Measurements from ENCODE around the gene FZD1.

FZD1 gene

GRCh38 chr7:91270372-91270771, 6.1 kb downstream of the FZD1 start:
- CTCF ChIA-PET = no interaction called here
- DNase-seq (ENCODE audit: extremely low spot score) = no peak
- no peak for TF ChIP-seq CTCF (IDR thresholded peaks at IDR 0.05; ENCODE audit: control extremely low read depth, extremely low read depth, low read depth, missing control alignments)
- POLR2A ChIA-PET = no interaction called here

- ChIA-PET POLR2A (no interaction called here), CTCF (interaction anchor here (1.2 to 1.4 kb wide), 2 partner anchors 10 to 11 kb away, joined by 3 to 8 read pairs; no protein-coding TSS in a partner anchor)
- no peak for DNase-seq (ENCODE audit: extremely low spot score)
- TF ChIP-seq CTCF (IDR thresholded peaks at IDR 0.05; ENCODE audit: control extremely low read depth, extremely low read depth, low read depth, missing control alignments) = no peak
These were observed 12.7 kb downstream of the FZD1 start for GRCh38 chr7:91276909-91277308.

- no peak for DNase-seq (ENCODE audit: extremely low spot score)
- TF ChIP-seq CTCF (IDR thresholded peaks at IDR 0.05; ENCODE audit: control extremely low read depth, extremely low read depth, low read depth, missing control alignments) = no peak
- ChIA-PET POLR2A (no interaction called here), CTCF (interaction anchor here (1.2 to 1.6 kb wide), 3 partner anchors 8 to 21 kb away, joined by 3 read pairs; no protein-coding TSS in a partner anchor)
These were observed 16.0 kb downstream of the FZD1 start for GRCh38 chr7:91280185-91280584.

- TF ChIP-seq CTCF (IDR thresholded peaks at IDR 0.05; ENCODE audit: control extremely low read depth, extremely low read depth, low read depth, missing control alignments) = no peak
- POLR2A ChIA-PET = no interaction called here
- CTCF ChIA-PET = interaction anchor here (1.2 to 1.6 kb wide), 3 partner anchors 7 to 21 kb away, joined by 3 read pairs; no protein-coding TSS in a partner anchor
- DNase-seq (ENCODE audit: extremely low spot score) = no peak
These were observed 16.4 kb downstream of the FZD1 start for GRCh38 chr7:91280604-91281003.

GRCh38 chr7:91285696-91286355, 21.6 kb downstream of the FZD1 start:
- CTCF ChIA-PET = no interaction called here
- no peak for TF ChIP-seq CTCF (IDR thresholded peaks at IDR 0.05; ENCODE audit: control extremely low read depth, extremely low read depth, low read depth, missing control alignments)
- POLR2A ChIA-PET = no interaction called here
- DNase-seq (ENCODE audit: extremely low spot score) = no peak

GRCh38 chr7:91286432-91286831, 22.2 kb downstream of the FZD1 start:
- no peak for DNase-seq (ENCODE audit: extremely low spot score)
- no peak for TF ChIP-seq CTCF (IDR thresholded peaks at IDR 0.05; ENCODE audit: control extremely low read depth, extremely low read depth, low read depth, missing control alignments)
- POLR2A ChIA-PET = no interaction called here
- CTCF ChIA-PET = no interaction called here

All from GM10248 (cell line).